CD4-positive, alpha-beta T cell (primary cell): ENCODE measurements around the gene RNF144B. TPM values are rescaled to one million over a fixed set of nuclear protein-coding genes. Genes with fewer than 3 reads are reported as not detected.

ENCODE experiments used
- ATAC-seq: fragments of 200-7000 bp; cut with Tn5 transposase; one replicate; pipeline ENCODE4 v1.10.0; 2022; ENCODE audit warnings: mild to moderate bottlenecking; ENCODE audit not compliant: poor library complexity
- CTCF ChIA-PET: fragments of 350-600 bp; sonication (Branson Sonifier 250); formaldehyde crosslinking; loops from one replicate; lab custom pipeline; 2021; ENCODE audit warnings: antibody characterized with exemption, inconsistent platforms; lab: Charles Lee
- POLR2A ChIA-PET: fragments of 350-600 bp; sonication (Branson Sonifier 250); formaldehyde crosslinking; loops from one replicate; lab custom pipeline; 2021; ENCODE audit warnings: antibody characterized with exemption, inconsistent platforms; lab: Charles Lee
- DNase-seq, 14 experiments: peaks; one replicate each; pipeline ENCODE4 v3.0.0-alpha.2; 2013 to 2020; ENCODE audit warnings: mixed read lengths in 2 of 14
- H3K27ac ChIP-seq, 2 donors: one replicate each; pipeline versions ENCODE4 v1.5.1 to v1.7.0; 2013; ENCODE audit warnings: low read length in 2 of 2, low read depth in 1 of 2, mild to moderate bottlenecking in 1 of 2
- H3K27me3 ChIP-seq, 2 experiments: 1 replicate in 1 of 2; 2 replicates in 1 of 2; pipeline versions ENCODE4 v1.6.1 to v1.7.0; 2013; ENCODE audit warnings: low read length in 2 of 2, control low read depth in 1 of 2, mild to moderate bottlenecking in 1 of 2, moderate library complexity in 1 of 2; ENCODE audit not compliant: insufficient read depth in 2 of 2, control insufficient read depth in 1 of 2
- H3K36me3 ChIP-seq: one replicate; pipeline ENCODE4 v1.6.1; 2013; ENCODE audit warnings: low read length, control low read depth; ENCODE audit not compliant: insufficient read depth
- H3K4me1 ChIP-seq: one replicate; pipeline ENCODE4 v1.6.1; 2013; ENCODE audit warnings: low read length, control low read depth; ENCODE audit not compliant: insufficient read depth
- H3K4me3 ChIP-seq: one replicate; pipeline ENCODE4 v1.5.1; 2013; ENCODE audit warnings: mild to moderate bottlenecking, low read length, moderate library complexity
- H3K9me3 ChIP-seq, 2 experiments: 1 replicate in 1 of 2; 2 replicates in 1 of 2; pipeline versions ENCODE4 v1.6.1 to v1.7.0; 2013; ENCODE audit warnings: low read length in 2 of 2, mild to moderate bottlenecking in 2 of 2, control low read depth in 1 of 2, moderate library complexity in 1 of 2; ENCODE audit not compliant: control insufficient read depth in 1 of 2, insufficient read depth in 1 of 2
- H3K27ac Mint-ChIP-seq: one replicate; pipeline ENCODE4 v1.8.0; 2020; ENCODE audit warnings: mixed read lengths
- H3K27me3 Mint-ChIP-seq: one replicate; pipeline ENCODE4 v1.8.0; 2021; ENCODE audit warnings: mixed read lengths
- H3K36me3 Mint-ChIP-seq: one replicate; pipeline ENCODE4 v1.8.0; 2021; ENCODE audit warnings: low read depth, mixed read lengths
- H3K4me1 Mint-ChIP-seq: one replicate; pipeline ENCODE4 v1.8.0; 2021; ENCODE audit warnings: low read depth, mixed read lengths
- H3K4me3 Mint-ChIP-seq: one replicate; pipeline ENCODE4 v1.8.0; 2020; ENCODE audit warnings: mild to moderate bottlenecking, mixed read lengths
- H3K9me3 Mint-ChIP-seq: one replicate; pipeline ENCODE4 v1.8.0; 2020; ENCODE audit warnings: mixed read lengths
- CTCF ChIP-seq: fragments of 200-600 bp; IDR thresholded peaks from one replicate; pipeline ENCODE4 v1.8.0; 2022; ENCODE audit warnings: antibody characterized with exemption, mild to moderate bottlenecking
- intact Hi-C, 2 experiments: fragments of 100-400 bp; cut with DNase I in 1 of 2; cut with micrococcal nuclease in 1 of 2; formaldehyde crosslinking; loops; one replicate each; pipeline versions ENCODE4 v1.15.1 to v1.9.0; 2023 to 2025; cut with DNase I, micrococcal nuclease
- total RNA-seq, 174 experiments: library from RNA in 2 of 174; stranded (reverse) in 2 of 174; gene quantifications; one replicate each; pipeline ENCODE4 v1.2.3 and lab custom pipeline; 2021 to 2026

The RNF144B gene
- total RNA-seq, 2 experiments from 2014 or later, result 2.3 to 3.5 TPM

GRCh38 chr6:18469536-18469935, 82.4 kb downstream of the RNF144B start:
- no peak for DNase-seq
- POLR2A ChIA-PET, result no interaction called here
- CTCF ChIA-PET, result no interaction called here
- Mint-ChIP-seq H3K4me1 (no peaks in the 10 kb centered on the region), H3K9me3 (no peaks in the 10 kb centered on the region), H3K4me3 (no peak overlapping the region), H3K36me3 (peaks cover 19% of the 10 kb centered on the region), H3K27ac (no peak overlapping the region), H3K27me3 (no peaks in the 10 kb centered on the region)
- Histone ChIP-seq H3K36me3 (peaks cover 5% of the 10 kb centered on the region), H3K9me3 (no peaks in the 10 kb centered on the region), H3K27me3 (no peaks in the 10 kb centered on the region), H3K4me1 (no peaks in the 10 kb centered on the region), H3K27ac (no peak overlapping the region), H3K4me3 (no peak overlapping the region)
- ATAC-seq, result no peak
- no peak for TF ChIP-seq CTCF
- intact Hi-C loops, result no loop called here

GRCh38 chr6:18471232-18471964, 84.2 kb downstream of the RNF144B start:
- Histone ChIP-seq H3K4me3 (no peak overlapping the region), H3K36me3 (no peaks in the 10 kb centered on the region), H3K27ac (no peak overlapping the region), H3K27me3 (no peaks in the 10 kb centered on the region), H3K4me1 (no peaks in the 10 kb centered on the region), H3K9me3 (no peaks in the 10 kb centered on the region)
- no peak overlapping the region for H3K4me3 Mint-ChIP-seq
- H3K9me3 Mint-ChIP-seq, result no peaks in the 10 kb centered on the region
- H3K4me1 Mint-ChIP-seq, result no peaks in the 10 kb centered on the region
- DNase-seq, result no peak
- no peak overlapping the region for H3K27ac Mint-ChIP-seq
- ATAC-seq, result no peak
- CTCF ChIA-PET, result no interaction called here
- H3K27me3 Mint-ChIP-seq, result no peaks in the 10 kb centered on the region
- TF ChIP-seq CTCF, result no peak
- POLR2A ChIA-PET, result no interaction called here
- H3K36me3 Mint-ChIP-seq, result peaks cover 4% of the 10 kb centered on the region
- intact Hi-C loops, result no loop called here

GRCh38 chr6:18472941-18473340, 85.8 kb downstream of the RNF144B start:
- no peaks in the 10 kb centered on the region for H3K36me3 ChIP-seq
- ATAC-seq (no peak), DNase-seq (peak in 2 of 14 experiments; percentile 4 to 11)
- H3K4me1 Mint-ChIP-seq, result no peaks in the 10 kb centered on the region
- H3K4me3 Mint-ChIP-seq, result no peak overlapping the region
- intact Hi-C loops, result no loop called here
- no peaks in the 10 kb centered on the region for H3K9me3 ChIP-seq
- no peak for TF ChIP-seq CTCF
- H3K4me1 ChIP-seq, result no peaks in the 10 kb centered on the region
- no peak overlapping the region for H3K27ac ChIP-seq
- CTCF ChIA-PET, result no interaction called here
- no peak overlapping the region for H3K4me3 ChIP-seq
- H3K27me3 Mint-ChIP-seq, result no peaks in the 10 kb centered on the region
- H3K9me3 Mint-ChIP-seq, result no peaks in the 10 kb centered on the region
- H3K27me3 ChIP-seq, result no peaks in the 10 kb centered on the region
- POLR2A ChIA-PET, result no interaction called here
- H3K36me3 Mint-ChIP-seq, result no peaks in the 10 kb centered on the region
- H3K27ac Mint-ChIP-seq, result no peak overlapping the region
